Liver (tissue), 9 donors: ENCODE results near the gene GNPTG. TPM values are rescaled to one million over a fixed set of nuclear protein-coding genes. Genes with fewer than 3 reads are reported as not detected.

Experiments used
- DNase-seq: peaks from one replicate; pipeline ENCODE4 v3.0.0-alpha.2; 2017; ENCODE audit warnings: low spot score
- H3K27ac ChIP-seq, 2 donors: one replicate each; pipeline ENCODE4 v1.7.0; 2013; ENCODE audit warnings: inconsistent platforms in 2 of 2, low read length in 2 of 2, control low read depth in 1 of 2, low read depth in 1 of 2, mild to moderate bottlenecking in 1 of 2
- H3K27me3 ChIP-seq, 4 donors: one replicate each; pipeline versions ENCODE4 v1.6.1 to v1.7.0; 2013; ENCODE audit warnings: low read length in 3 of 4, inconsistent platforms in 1 of 4, mild to moderate bottlenecking in 1 of 4, moderate library complexity in 1 of 4; ENCODE audit not compliant: control insufficient read depth in 4 of 4, insufficient read depth in 4 of 4
- H3K36me3 ChIP-seq, 4 donors: one replicate each; pipeline versions ENCODE4 v1.6.1 to v1.7.0; 2013; ENCODE audit warnings: low read length in 3 of 4, mild to moderate bottlenecking in 3 of 4, low read depth in 1 of 4, moderate library complexity in 1 of 4; ENCODE audit not compliant: control insufficient read depth in 4 of 4, insufficient read depth in 3 of 4
- H3K4me1 ChIP-seq, 4 donors: one replicate each; pipeline versions ENCODE4 v1.6.1 to v1.7.0; 2013; ENCODE audit warnings: low read length in 3 of 4, mild to moderate bottlenecking in 3 of 4, moderate library complexity in 1 of 4; ENCODE audit not compliant: control insufficient read depth in 4 of 4, insufficient read depth in 4 of 4
- H3K4me3 ChIP-seq, 3 donors: one replicate each; pipeline versions ENCODE4 v1.6.1 to v1.7.0; 2013; ENCODE audit warnings: low read length in 3 of 3, control low read depth in 1 of 3, low read depth in 1 of 3, mild to moderate bottlenecking in 1 of 3
- H3K9ac ChIP-seq, 2 donors: one replicate each; pipeline ENCODE4 v1.7.0; 2013; ENCODE audit warnings: low read length in 2 of 2, mild to moderate bottlenecking in 2 of 2, moderate library complexity in 2 of 2, control low read depth in 1 of 2, low read depth in 1 of 2
- H3K9me3 ChIP-seq, 4 donors: one replicate each; pipeline versions ENCODE4 v1.6.1 to v1.7.0; 2013; ENCODE audit warnings: low read length in 3 of 4; ENCODE audit not compliant: control insufficient read depth in 4 of 4
- EGR1 ChIP-seq, 2 donors: IDR thresholded peaks; 2 replicates each; pipeline ENCODE4 v1.6.1; 2016 to 2018; ENCODE audit warnings: antibody characterized with exemption in 2 of 2, low read depth in 2 of 2
- FOXA1 ChIP-seq: IDR thresholded peaks from 2 replicates; pipeline ENCODE4 v1.6.1; 2016; ENCODE audit warnings: antibody characterized with exemption
- FOXA2 ChIP-seq: IDR thresholded peaks from 2 replicates; pipeline ENCODE4 v1.6.1; 2016; ENCODE audit warnings: antibody characterized with exemption
- GABPA ChIP-seq, 2 donors: IDR thresholded peaks in 1 of 2; conservative IDR thresholded peaks in 1 of 2; 2 replicates each; pipeline ENCODE4 v1.6.1; 2016; ENCODE audit warnings: antibody characterized with exemption in 2 of 2, mild to moderate bottlenecking in 1 of 2, moderate library complexity in 1 of 2
- HNF4A ChIP-seq, 2 donors: conservative IDR thresholded peaks; 2 replicates each; pipeline ENCODE4 v1.6.1; 2016; ENCODE audit warnings: antibody characterized with exemption in 2 of 2, mild to moderate bottlenecking in 2 of 2
- HNF4G ChIP-seq: IDR thresholded peaks from 2 replicates; pipeline ENCODE4 v1.6.1; 2016; ENCODE audit warnings: antibody characterized with exemption
- JUND ChIP-seq, 2 donors: IDR thresholded peaks; 2 replicates each; pipeline ENCODE4 v1.6.1; 2016; ENCODE audit warnings: antibody characterized with exemption in 2 of 2
- NR2F2 ChIP-seq: IDR thresholded peaks from 2 replicates; pipeline ENCODE4 v1.6.1; 2016; ENCODE audit warnings: antibody characterized with exemption
- SP1 ChIP-seq: IDR thresholded peaks from 2 replicates; pipeline ENCODE4 v1.6.1; 2018; ENCODE audit warnings: antibody characterized with exemption, mild to moderate bottlenecking
- TAF1 ChIP-seq: conservative IDR thresholded peaks from 2 replicates; pipeline ENCODE4 v1.6.1; 2016; ENCODE audit warnings: antibody characterized with exemption, mild to moderate bottlenecking
- YY1 ChIP-seq: IDR thresholded peaks from 2 replicates; pipeline ENCODE4 v1.6.1; 2016; ENCODE audit warnings: antibody characterized with exemption, mild to moderate bottlenecking
- ZBTB33 ChIP-seq: IDR thresholded peaks from 2 replicates; pipeline ENCODE4 v1.6.1; 2016; ENCODE audit warnings: antibody characterized with exemption
- WGBS: extraction: QIAGEN DNeasy Blood & Tissue Kit; methylation state at CpG from one replicate; pipeline ENCODE4 v1.1.7; 2013; 5-methylcytosine and 5-hydroxymethylcytosine counted together
- polyA plus RNA-seq, 2 donors: library from polyadenylated mRNA; stranded (reverse) in 1 of 2; unstranded in 1 of 2; fragments of 200-250 nt in 1 of 2; fragments of >200 nt in 1 of 2; fragmentation: Nextera tagmentation in 1 of 2; extraction: Ambion mirVana in 1 of 2; gene quantifications; one replicate each; pipeline versions ENCODE4 v1.2.1 to v1.2.3, GENCODE V29; 2013 to 2015
- total RNA-seq, 2 donors: library from RNA; depleted of rRNA; stranded (reverse); fragments of >200 nt; gene quantifications; one replicate each; pipeline ENCODE4 v1.2.3, GENCODE V29; 2014
- TF ChIP-seq, protein P1 (sequence below): fragments of 150-350 bp; IDR thresholded peaks from 2 replicates; pipeline ENCODE4 v1.5.1; 2017; ENCODE audit warnings: improper control_type of control experiment, low read depth, low read length; ENCODE audit not compliant: missing input control
- TF ChIP-seq, protein P2 (sequence below): IDR thresholded peaks from 2 replicates; pipeline ENCODE4 v1.6.1; 2016; ENCODE audit warnings: antibody characterized with exemption
- donor health status: healthy.
- donor health status: healthy.
- donor health status: healthy.
- donor health status: healthy.
- donor health status: healthy.

Gene GNPTG
- total and polyA plus RNA-seq, 4 donors, result 24.4 to 79.6 (median 41.0) TPM

GRCh38 chr16:1366060-1366711, 14.5 kb downstream of the GNPTG start:
- Histone ChIP-seq H3K27me3 (no peaks in the 10 kb centered on the region), H3K36me3 (peaks cover 4 to 51% (median 32%) of the 10 kb centered on the region in 4 donors), H3K9ac (no peak overlapping the region), H3K4me1 (no peaks in the 10 kb centered on the region), H3K9me3 (no peaks in the 10 kb centered on the region), H3K27ac (no peak overlapping the region), H3K4me3 (no peak overlapping the region)
- TF ChIP-seq, protein P1, sequence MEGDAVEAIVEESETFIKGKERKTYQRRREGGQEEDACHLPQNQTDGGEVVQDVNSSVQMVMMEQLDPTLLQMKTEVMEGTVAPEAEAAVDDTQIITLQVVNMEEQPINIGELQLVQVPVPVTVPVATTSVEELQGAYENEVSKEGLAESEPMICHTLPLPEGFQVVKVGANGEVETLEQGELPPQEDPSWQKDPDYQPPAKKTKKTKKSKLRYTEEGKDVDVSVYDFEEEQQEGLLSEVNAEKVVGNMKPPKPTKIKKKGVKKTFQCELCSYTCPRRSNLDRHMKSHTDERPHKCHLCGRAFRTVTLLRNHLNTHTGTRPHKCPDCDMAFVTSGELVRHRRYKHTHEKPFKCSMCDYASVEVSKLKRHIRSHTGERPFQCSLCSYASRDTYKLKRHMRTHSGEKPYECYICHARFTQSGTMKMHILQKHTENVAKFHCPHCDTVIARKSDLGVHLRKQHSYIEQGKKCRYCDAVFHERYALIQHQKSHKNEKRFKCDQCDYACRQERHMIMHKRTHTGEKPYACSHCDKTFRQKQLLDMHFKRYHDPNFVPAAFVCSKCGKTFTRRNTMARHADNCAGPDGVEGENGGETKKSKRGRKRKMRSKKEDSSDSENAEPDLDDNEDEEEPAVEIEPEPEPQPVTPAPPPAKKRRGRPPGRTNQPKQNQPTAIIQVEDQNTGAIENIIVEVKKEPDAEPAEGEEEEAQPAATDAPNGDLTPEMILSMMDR, result no peak
- no peak for TF ChIP-seq YY1
- DNase-seq, result no peak
- WGBS, result 90% methylated on average over 29 of the region's 29 CpGs

DNA sequence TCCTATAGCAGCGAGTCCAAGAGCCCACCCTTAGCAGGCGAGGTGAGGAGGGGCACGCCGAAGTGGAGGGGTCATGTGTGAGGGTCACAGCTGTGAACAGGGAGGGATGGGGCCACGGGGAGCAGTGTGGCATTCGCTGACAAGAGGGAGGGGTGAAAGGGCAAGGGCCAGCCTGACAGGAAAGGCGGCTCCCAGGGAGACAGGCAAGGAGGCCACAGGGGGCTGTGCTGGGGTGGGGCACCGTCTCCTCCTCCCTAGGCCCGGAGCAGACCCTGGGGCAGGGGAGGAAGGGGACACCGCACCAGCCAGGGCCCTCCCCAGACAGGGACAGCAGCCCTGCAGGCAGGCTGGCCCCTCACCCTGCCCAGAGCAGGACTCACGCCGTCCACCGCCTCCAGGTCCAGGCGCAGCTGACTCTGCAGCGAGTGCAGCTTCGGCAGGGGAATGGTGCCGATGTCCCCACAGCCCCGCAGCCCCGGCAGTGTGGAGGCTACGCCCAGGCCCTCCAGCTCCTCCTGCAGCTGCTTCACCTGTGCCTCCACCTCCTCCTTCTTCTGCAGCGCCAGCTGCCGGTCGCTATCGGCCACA, 15.1 kb downstream of the GNPTG start:
- H3K27ac ChIP-seq, result no peak overlapping the region
- DNase-seq, result no peak
- no peak overlapping the region for H3K4me3 ChIP-seq
- H3K9ac ChIP-seq, result no peak overlapping the region
- H3K4me1 ChIP-seq, result no peaks in the 10 kb centered on the region
- TF ChIP-seq FOXA1 (no peak), TAF1 (no peak), GABPA (IDR thresholded peaks at IDR 0.05 in 1 of 2, conservative IDR thresholded peaks at IDR 0.05 in 1 of 2) (no peak), JUND (IDR thresholded peaks at IDR 0.05) (no peak), HNF4G (no peak), SP1 (no peak), FOXA2 (no peak), HNF4A (conservative IDR thresholded peaks at IDR 0.05) (no peak), ZBTB33 (no peak), EGR1 (IDR thresholded peaks at IDR 0.05; ENCODE audit: low read depth in 2 of 2) (no peak), NR2F2 (no peak)
- TF ChIP-seq, protein P2, sequence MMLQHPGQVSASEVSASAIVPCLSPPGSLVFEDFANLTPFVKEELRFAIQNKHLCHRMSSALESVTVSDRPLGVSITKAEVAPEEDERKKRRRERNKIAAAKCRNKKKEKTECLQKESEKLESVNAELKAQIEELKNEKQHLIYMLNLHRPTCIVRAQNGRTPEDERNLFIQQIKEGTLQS, result no peak
- no peaks in the 10 kb centered on the region for H3K9me3 ChIP-seq
- H3K36me3 ChIP-seq, result peaks cover 4 to 49% (median 30%) of the 10 kb centered on the region in 4 donors
- WGBS, result 91% methylated on average over 24 of the region's 24 CpGs
- no peaks in the 10 kb centered on the region for H3K27me3 ChIP-seq
